HL-60 (cell line): ENCODE data around the gene XXYLT1.

Experiments used
- CTCF ChIP-seq: IDR thresholded peaks from one replicate; pipeline ENCODE4 v1.5.1; 2011; ENCODE audit warnings: low read length, control low read depth, inconsistent platforms; ENCODE audit not compliant: insufficient read depth
- GABPA ChIP-seq: IDR thresholded peaks from 2 replicates; pipeline ENCODE4 v1.6.1; 2012; ENCODE audit warnings: low read depth
- POLR2AphosphoS5 ChIP-seq: IDR thresholded peaks from 2 replicates; pipeline ENCODE4 v1.6.1; 2012; ENCODE audit warnings: low read depth
- SPI1 ChIP-seq: IDR thresholded peaks from 2 replicates; pipeline ENCODE4 v1.6.1; 2012; ENCODE audit warnings: low read depth, mild to moderate bottlenecking, borderline replicate concordance

GRCh38 chr3:195020185-195020584 is 250.8 kb downstream of the XXYLT1 start:
- no peak for TF ChIP-seq CTCF
- no peak for TF ChIP-seq POLR2AphosphoS5
- no peak for TF ChIP-seq GABPA
- no peak for TF ChIP-seq SPI1
